Fibroblast of lung (primary cell): ENCODE measurements around the gene PRSS33.

Experiments
- EZH2 ChIP-seq: IDR thresholded peaks from 2 replicates; pipeline ENCODE4 v1.5.1; 2012; ENCODE audit warnings: low read length, control low read depth, mild to moderate bottlenecking; ENCODE audit errors: missing control alignments
- TF ChIP-seq, protein P1 (sequence below), 2 donors: IDR thresholded peaks in 1 of 2; conservative IDR thresholded peaks in 1 of 2; 1 replicate in 1 of 2; 2 replicates in 1 of 2; pipeline ENCODE4 v1.5.1; 2011 to 2012; ENCODE audit warnings: low read length in 2 of 2, control low read depth in 1 of 2, inconsistent platforms in 1 of 2, low read depth in 1 of 2, mild to moderate bottlenecking in 1 of 2

DNA sequence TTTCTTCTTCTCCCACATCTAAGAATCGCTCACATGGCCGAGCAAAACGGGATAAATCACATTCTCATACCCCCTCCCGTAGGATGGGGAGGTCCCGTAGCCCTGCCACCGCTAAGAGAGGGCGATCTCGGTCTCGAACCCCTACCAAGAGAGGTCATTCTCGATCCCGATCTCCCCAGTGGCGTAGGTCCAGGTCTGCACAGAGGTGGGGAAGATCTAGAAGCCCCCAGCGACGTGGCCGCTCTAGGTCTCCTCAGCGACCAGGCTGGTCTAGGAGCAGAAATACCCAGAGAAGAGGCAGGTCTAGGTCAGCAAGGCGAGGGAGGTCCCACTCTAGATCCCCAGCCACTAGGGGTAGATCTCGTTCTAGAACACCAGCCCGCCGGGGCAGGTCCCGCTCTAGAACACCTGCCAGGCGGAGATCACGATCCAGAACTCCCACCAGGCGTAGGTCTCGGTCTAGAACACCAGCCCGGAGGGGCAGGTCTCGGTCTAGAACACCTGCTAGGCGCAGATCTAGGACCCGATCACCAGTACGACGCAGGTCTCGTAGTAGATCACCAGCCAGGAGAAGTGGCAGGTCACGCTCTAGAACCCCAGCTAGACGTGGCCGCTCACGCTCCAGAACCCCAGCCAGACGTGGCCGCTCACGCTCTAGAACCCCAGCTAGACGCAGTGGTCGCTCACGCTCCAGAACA, 25.3 kb downstream of the PRSS33 start:
- TF ChIP-seq, protein P1, sequence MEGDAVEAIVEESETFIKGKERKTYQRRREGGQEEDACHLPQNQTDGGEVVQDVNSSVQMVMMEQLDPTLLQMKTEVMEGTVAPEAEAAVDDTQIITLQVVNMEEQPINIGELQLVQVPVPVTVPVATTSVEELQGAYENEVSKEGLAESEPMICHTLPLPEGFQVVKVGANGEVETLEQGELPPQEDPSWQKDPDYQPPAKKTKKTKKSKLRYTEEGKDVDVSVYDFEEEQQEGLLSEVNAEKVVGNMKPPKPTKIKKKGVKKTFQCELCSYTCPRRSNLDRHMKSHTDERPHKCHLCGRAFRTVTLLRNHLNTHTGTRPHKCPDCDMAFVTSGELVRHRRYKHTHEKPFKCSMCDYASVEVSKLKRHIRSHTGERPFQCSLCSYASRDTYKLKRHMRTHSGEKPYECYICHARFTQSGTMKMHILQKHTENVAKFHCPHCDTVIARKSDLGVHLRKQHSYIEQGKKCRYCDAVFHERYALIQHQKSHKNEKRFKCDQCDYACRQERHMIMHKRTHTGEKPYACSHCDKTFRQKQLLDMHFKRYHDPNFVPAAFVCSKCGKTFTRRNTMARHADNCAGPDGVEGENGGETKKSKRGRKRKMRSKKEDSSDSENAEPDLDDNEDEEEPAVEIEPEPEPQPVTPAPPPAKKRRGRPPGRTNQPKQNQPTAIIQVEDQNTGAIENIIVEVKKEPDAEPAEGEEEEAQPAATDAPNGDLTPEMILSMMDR (conservative IDR thresholded peaks at IDR 0.05 in 1 of 2, IDR thresholded peaks at IDR 0.05 in 1 of 2; ENCODE audit: low read depth in 1 of 2, low read length in 2 of 2), result no peak
- no peak for TF ChIP-seq EZH2
